HG02943 (cell line): ENCODE results near the gene PCDH9.
"Not testable (repeated sequence)": the region's sequence is repeated elsewhere in the genome, so short reads cannot be mapped to it uniquely, and the experiment has no call there.

Experiments used
- ATAC-seq: cut with Tn5 transposase; IDR thresholded peaks from one replicate; pipeline ENCODE4 v1.9.1; 2021; ENCODE audit warnings: mild to moderate bottlenecking, low read depth, moderate library complexity; ENCODE audit not compliant: unreplicated experiment

Gene PCDH9

DNA sequence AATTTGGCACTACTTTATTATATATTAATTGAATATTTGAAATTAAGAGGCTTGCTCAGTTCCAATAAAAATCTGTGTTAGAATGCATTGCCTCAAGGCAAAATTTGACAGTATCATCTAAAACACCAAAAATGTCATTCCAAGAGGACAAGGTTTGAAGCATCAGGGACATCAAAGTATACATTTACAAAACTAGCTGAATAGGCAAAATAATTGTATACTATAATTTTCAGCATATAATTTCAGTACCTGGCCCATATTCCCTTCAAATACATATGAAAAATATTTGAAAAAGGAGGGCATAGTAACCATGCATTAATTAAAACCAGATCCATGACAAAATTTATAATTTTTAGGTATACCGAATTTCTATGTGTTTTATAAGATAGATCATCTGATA lies 963.8 kb downstream of the PCDH9 start:
- ATAC-seq: no peak

DNA sequence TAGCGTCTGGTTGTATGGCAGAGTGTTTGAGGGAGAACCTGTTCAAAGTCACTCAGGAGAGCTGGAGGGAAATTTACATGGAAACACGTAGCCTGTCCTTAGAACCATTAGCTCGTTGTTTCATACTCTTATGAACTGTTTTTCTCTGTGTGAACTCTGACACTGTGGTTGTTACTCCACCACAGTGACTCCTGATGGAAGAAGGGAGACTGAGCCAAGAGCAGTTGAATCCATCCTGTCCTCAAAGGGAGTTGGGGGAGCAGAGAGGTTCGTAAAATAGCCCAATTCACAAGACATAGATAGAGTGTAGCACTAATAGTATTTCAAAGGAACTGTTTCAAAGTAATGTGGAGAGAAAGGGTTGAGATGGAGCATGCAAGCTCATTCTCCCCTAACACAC lies 964.8 kb downstream of the PCDH9 start:
- no peak for ATAC-seq

DNA sequence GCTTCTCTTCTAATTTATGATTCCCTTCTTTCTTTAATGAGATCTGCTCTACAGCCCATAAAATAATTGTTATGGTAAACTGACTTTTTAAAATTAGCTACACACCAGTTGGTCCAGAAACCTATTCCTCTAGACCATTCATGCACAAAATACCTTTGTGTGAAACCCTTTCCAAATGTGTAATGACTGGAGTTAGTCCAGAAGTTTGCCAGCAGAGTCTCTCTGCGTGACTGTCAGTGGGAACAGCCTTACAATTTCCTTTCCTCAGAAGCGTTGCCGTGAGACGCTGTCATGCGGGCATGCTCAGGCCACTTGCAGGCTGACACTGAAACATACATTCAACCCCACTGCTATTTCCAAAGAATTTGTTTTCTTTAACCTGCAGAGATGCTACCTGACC lies 965.2 kb downstream of the PCDH9 start:
- ATAC-seq: no peak

DNA sequence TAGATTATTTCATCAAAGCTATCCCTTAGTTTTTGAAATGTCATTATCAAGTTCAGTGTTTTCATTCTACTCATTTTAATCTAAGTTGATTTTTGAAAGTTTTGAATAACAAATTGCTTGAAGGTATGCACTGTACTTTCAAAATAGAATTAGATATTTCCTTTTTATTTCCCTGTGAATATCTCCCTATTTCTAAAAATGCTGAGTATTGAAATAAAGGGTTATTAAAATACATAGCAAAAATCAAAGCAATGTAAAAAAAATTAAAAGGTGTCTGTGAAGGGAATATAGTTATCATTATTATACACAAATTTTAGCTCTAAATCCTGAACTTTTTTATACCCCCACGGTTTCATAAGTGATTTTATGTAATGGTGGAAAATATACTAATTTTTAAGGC lies 967.8 kb downstream of the PCDH9 start:
- ATAC-seq: no peak

DNA sequence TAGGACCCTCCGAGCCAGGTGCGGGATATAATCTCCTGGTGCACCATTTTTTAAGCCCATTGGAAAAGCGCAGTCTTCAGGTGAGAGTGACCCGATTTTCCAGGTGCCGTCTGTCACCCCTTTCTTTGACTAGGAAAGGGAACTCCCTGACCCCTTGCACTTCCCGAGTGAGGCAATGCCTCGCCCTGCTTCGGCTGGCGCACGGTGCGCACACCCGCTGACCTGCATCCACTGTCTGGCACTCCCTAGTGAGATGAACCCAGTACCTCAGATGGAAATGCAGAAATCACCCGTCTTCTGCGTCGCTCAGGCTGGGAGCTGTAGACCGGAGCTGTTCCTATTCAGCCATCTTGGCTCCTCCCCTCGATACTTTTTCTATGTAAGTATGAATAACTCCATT lies 970.7 kb downstream of the PCDH9 start:
- ATAC-seq: not testable (repeated sequence)
